DND-41 (cell line): ENCODE measurements around the gene MYO16.

Experiments used
- ATAC-seq: fragments of 200-7000 bp; cut with Tn5 transposase; 3 replicates; pipeline ENCODE4 v1.9.1; 2021; ENCODE audit warnings: low read depth; ENCODE audit not compliant: insufficient read depth
- DNase-seq: peaks from one replicate; pipeline ENCODE4 v3.0.0-alpha.2; 2020
- H2AFZ ChIP-seq: 2 replicates; pipeline ENCODE4 v1.6.0; 2012; ENCODE audit warnings: low read depth, low read length
- H3K27ac ChIP-seq: 2 replicates; pipeline ENCODE4 v1.5.1; 2012; ENCODE audit warnings: low read length, inconsistent platforms
- H3K27me3 ChIP-seq: fragments of 200-600 bp; sonication (generic); 2 replicates; pipeline ENCODE4 v1.6.0; 2012; ENCODE audit warnings: low read length, mild to moderate bottlenecking, inconsistent platforms; ENCODE audit not compliant: insufficient read depth, poor library complexity
- H3K36me3 ChIP-seq: 2 replicates; pipeline ENCODE4 v1.5.1; 2012; ENCODE audit warnings: low read length, inconsistent platforms; ENCODE audit not compliant: insufficient read depth
- H3K4me1 ChIP-seq: 2 replicates; pipeline ENCODE4 v1.5.1; 2012; ENCODE audit warnings: mild to moderate bottlenecking, low read length; ENCODE audit not compliant: insufficient read depth
- H3K4me2 ChIP-seq: 2 replicates; pipeline ENCODE4 v1.6.0; 2012; ENCODE audit warnings: mild to moderate bottlenecking, moderate library complexity, low read length, inconsistent platforms; ENCODE audit not compliant: insufficient read depth
- H3K4me3 ChIP-seq, 2 experiments: fragments of 200-600 bp in 1 of 2; shearing (Covaris generic) in 1 of 2; 2 replicates each; pipeline ENCODE4 v1.5.1; 2012 to 2016; ENCODE audit warnings: inconsistent platforms in 2 of 2, low read length in 2 of 2, mild to moderate bottlenecking in 2 of 2, low read depth in 1 of 2, moderate library complexity in 1 of 2
- H3K79me2 ChIP-seq: 2 replicates; pipeline ENCODE4 v1.6.0; 2012; ENCODE audit warnings: low read length, inconsistent platforms; ENCODE audit not compliant: insufficient read depth
- H3K9ac ChIP-seq: 2 replicates; pipeline ENCODE4 v1.6.0; 2012; ENCODE audit warnings: low read depth, mild to moderate bottlenecking, inconsistent platforms, low read length, moderate library complexity
- H3K9me3 ChIP-seq: 2 replicates; pipeline ENCODE4 v1.5.1; 2012; ENCODE audit warnings: low read length, moderate library complexity, mild to moderate bottlenecking, inconsistent platforms; ENCODE audit not compliant: insufficient read depth, severe bottlenecking
- H4K20me1 ChIP-seq: 2 replicates; pipeline ENCODE4 v1.6.0; 2012; ENCODE audit warnings: low read length; ENCODE audit not compliant: insufficient read depth
- CTCF ChIP-seq: IDR thresholded peaks from 2 replicates; pipeline ENCODE4 v1.5.1; 2012; ENCODE audit warnings: borderline replicate concordance, low read length, moderate library complexity, mild to moderate bottlenecking; ENCODE audit not compliant: poor library complexity, severe bottlenecking; ENCODE audit errors: extremely low read depth
- EZH2 ChIP-seq: IDR thresholded peaks from 3 replicates; pipeline ENCODE4 v1.6.1; 2012; ENCODE audit warnings: borderline replicate concordance, low read depth, mild to moderate bottlenecking, moderate library complexity, low read length, inconsistent platforms; ENCODE audit not compliant: severe bottlenecking

The MYO16 gene

GRCh38 chr13:109007946-109008345 lies 378.5 kb downstream of the MYO16 start:
- no peak overlapping the region for H3K4me2 ChIP-seq
- no peaks in the 10 kb centered on the region for H3K4me1 ChIP-seq
- TF ChIP-seq CTCF (no peak), EZH2 (no peak)
- H2AFZ ChIP-seq, result no peak overlapping the region
- no peak overlapping the region for H3K27ac ChIP-seq
- no peaks in the 10 kb centered on the region for H4K20me1 ChIP-seq
- DNase-seq (no peak), ATAC-seq (no peak)
- H3K27me3 ChIP-seq, result no peaks in the 10 kb centered on the region
- no peaks in the 10 kb centered on the region for H3K36me3 ChIP-seq
- H3K4me3 ChIP-seq, result no peak overlapping the region
- H3K9me3 ChIP-seq, result no peaks in the 10 kb centered on the region
- no peak overlapping the region for H3K9ac ChIP-seq
- H3K79me2 ChIP-seq, result no peaks in the 10 kb centered on the region

- H4K20me1 ChIP-seq, result no peaks in the 10 kb centered on the region
- DNase-seq, result no peak
- no peaks in the 10 kb centered on the region for H3K79me2 ChIP-seq
- H3K4me2 ChIP-seq, result no peak overlapping the region
- H3K27ac ChIP-seq, result no peak overlapping the region
- no peaks in the 10 kb centered on the region for H3K36me3 ChIP-seq
- no peak for ATAC-seq
- H3K9me3 ChIP-seq, result no peaks in the 10 kb centered on the region
- no peak overlapping the region for H2AFZ ChIP-seq
- no peak overlapping the region for H3K9ac ChIP-seq
- H3K27me3 ChIP-seq, result no peaks in the 10 kb centered on the region
- no peak for TF ChIP-seq CTCF
- no peak for TF ChIP-seq EZH2
- H3K4me1 ChIP-seq, result no peaks in the 10 kb centered on the region
- no peak overlapping the region for H3K4me3 ChIP-seq
Observed at GRCh38 chr13:109009756-109010155, 380.3 kb downstream of the MYO16 start.

GRCh38 chr13:109010912-109011311 lies 381.5 kb downstream of the MYO16 start:
- TF ChIP-seq CTCF (no peak), EZH2 (no peak)
- ATAC-seq, result no peak
- H3K36me3 ChIP-seq, result no peaks in the 10 kb centered on the region
- H3K4me3 ChIP-seq, result no peak overlapping the region
- no peak overlapping the region for H3K4me2 ChIP-seq
- no peak overlapping the region for H2AFZ ChIP-seq
- no peaks in the 10 kb centered on the region for H3K4me1 ChIP-seq
- no peaks in the 10 kb centered on the region for H3K27me3 ChIP-seq
- no peaks in the 10 kb centered on the region for H3K79me2 ChIP-seq
- no peak overlapping the region for H3K9ac ChIP-seq
- no peak for DNase-seq
- no peak overlapping the region for H3K27ac ChIP-seq
- H4K20me1 ChIP-seq, result no peaks in the 10 kb centered on the region
- H3K9me3 ChIP-seq, result no peaks in the 10 kb centered on the region

- H3K79me2 ChIP-seq, result no peaks in the 10 kb centered on the region
- no peak overlapping the region for H3K4me2 ChIP-seq
- no peaks in the 10 kb centered on the region for H3K9me3 ChIP-seq
- DNase-seq, result no peak
- H3K27ac ChIP-seq, result no peak overlapping the region
- no peaks in the 10 kb centered on the region for H3K27me3 ChIP-seq
- H4K20me1 ChIP-seq, result no peaks in the 10 kb centered on the region
- no peaks in the 10 kb centered on the region for H3K4me1 ChIP-seq
- H3K36me3 ChIP-seq, result no peaks in the 10 kb centered on the region
- no peak for ATAC-seq
- no peak overlapping the region for H3K4me3 ChIP-seq
- H3K9ac ChIP-seq, result no peak overlapping the region
- H2AFZ ChIP-seq, result no peak overlapping the region
- no peak for TF ChIP-seq CTCF
- no peak for TF ChIP-seq EZH2
Observed at GRCh38 chr13:109012115-109012514, 382.7 kb downstream of the MYO16 start.
